BJ (cell line): ENCODE results near the gene RFX2. TPM values are rescaled to one million over a fixed set of nuclear protein-coding genes. Genes with fewer than 3 reads are reported as not detected.

Experiments used
- CTCF ChIA-PET: fragments of 350-600 bp; formaldehyde crosslinking; extraction: SDS; loops from one replicate; lab custom pipeline; 2021; ENCODE audit warnings: antibody characterized with exemption, inconsistent platforms; lab: Yijun Ruan, JAX
- POLR2A ChIA-PET: fragments of 300-600 bp; sonication (Branson Sonifier 250); formaldehyde crosslinking; extraction: SDS; loops from one replicate; lab custom pipeline; 2021; ENCODE audit warnings: antibody characterized with exemption; lab: Charles Lee
- DNase-seq: peaks from one replicate; pipeline ENCODE4 v3.0.0-alpha.2; 2011; ENCODE audit warnings: low read depth
- H3K27me3 ChIP-seq: 2 replicates; pipeline ENCODE4 v1.6.0; 2011; ENCODE audit warnings: low read length; ENCODE audit not compliant: control insufficient read depth, insufficient read depth
- H3K36me3 ChIP-seq: 2 replicates; pipeline ENCODE4 v1.5.1; 2011; ENCODE audit warnings: low read length; ENCODE audit not compliant: control insufficient read depth, insufficient read depth
- H3K4me3 ChIP-seq: 2 replicates; pipeline ENCODE4 v1.5.1; 2011; ENCODE audit warnings: low read depth, mild to moderate bottlenecking, control low read depth, low read length
- CTCF ChIP-seq: IDR thresholded peaks from 2 replicates; pipeline ENCODE4 v1.5.1; 2011; ENCODE audit warnings: low read depth, mild to moderate bottlenecking, control low read depth, inconsistent platforms, low read length, moderate library complexity; ENCODE audit not compliant: insufficient read depth
- polyA plus RNA-seq: library from polyadenylated mRNA; depleted of rRNA; stranded (reverse); fragments of >200 nt; gene quantifications from 2 replicates; pipeline ENCODE4 v1.2.3, GENCODE V29; 2011

The RFX2 gene
- polyA plus RNA-seq, 1 experiment: 5.7 TPM

- ChIA-PET POLR2A (no interaction called here), CTCF (interaction anchor here (2.2 to 2.7 kb wide), 5 partner anchors 11 to 220 kb away, joined by 9 to 33 read pairs (median 17); no protein-coding TSS in a partner anchor)
- DNase-seq: no peak
- no peaks in the 10 kb centered on the region for H3K27me3 ChIP-seq
- no peak for TF ChIP-seq CTCF
- H3K36me3 ChIP-seq: peaks cover 1% of the 10 kb centered on the region
- H3K4me3 ChIP-seq: no peak overlapping the region
These were observed 86.4 kb downstream of the RFX2 start for GRCh38 chr19:6023936-6024335.

DNA sequence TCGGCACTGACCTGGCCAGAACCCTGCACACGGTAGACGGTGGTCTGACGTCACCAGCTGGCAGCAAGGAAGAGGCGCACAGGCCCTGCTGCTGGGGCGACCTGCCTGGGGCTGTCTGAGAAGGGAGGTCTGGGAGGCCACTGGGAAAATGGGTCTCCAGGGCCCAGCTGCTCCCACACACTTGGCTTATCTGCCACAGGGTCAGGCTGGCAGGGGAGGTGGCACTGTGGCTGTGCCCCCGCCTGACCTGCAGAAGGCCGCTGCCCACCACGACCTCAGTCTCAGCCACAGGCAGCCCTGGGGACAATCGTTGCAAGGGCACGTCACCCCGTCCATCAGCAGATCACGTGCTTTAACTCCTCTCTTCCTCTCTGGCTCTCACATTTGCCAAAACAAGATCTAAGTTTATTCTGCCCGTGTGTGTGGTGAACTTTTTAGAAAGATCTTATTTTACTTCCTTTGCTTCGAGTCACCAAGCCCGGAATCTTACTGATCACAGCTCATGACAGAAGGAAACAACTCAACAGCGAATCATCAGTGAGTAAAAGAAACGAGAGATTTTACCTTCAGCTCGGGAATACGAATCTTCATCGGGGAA is 87.1 kb downstream of the RFX2 start:
- no peak for DNase-seq
- Histone ChIP-seq H3K4me3 (no peak overlapping the region), H3K36me3 (peaks cover 1% of the 10 kb centered on the region), H3K27me3 (no peaks in the 10 kb centered on the region)
- TF ChIP-seq CTCF: no peak
- POLR2A ChIA-PET: interaction anchor here (0.6 kb wide), 1 partner anchor 130 kb away, joined by 3 read pairs; no protein-coding TSS in a partner anchor
- CTCF ChIA-PET: interaction anchor here (0.6 to 2.7 kb wide), 25 partner anchors 9 to 219 kb away, joined by 3 to 33 read pairs (median 6); partner anchors contain the start of gene NDUFA11

DNA sequence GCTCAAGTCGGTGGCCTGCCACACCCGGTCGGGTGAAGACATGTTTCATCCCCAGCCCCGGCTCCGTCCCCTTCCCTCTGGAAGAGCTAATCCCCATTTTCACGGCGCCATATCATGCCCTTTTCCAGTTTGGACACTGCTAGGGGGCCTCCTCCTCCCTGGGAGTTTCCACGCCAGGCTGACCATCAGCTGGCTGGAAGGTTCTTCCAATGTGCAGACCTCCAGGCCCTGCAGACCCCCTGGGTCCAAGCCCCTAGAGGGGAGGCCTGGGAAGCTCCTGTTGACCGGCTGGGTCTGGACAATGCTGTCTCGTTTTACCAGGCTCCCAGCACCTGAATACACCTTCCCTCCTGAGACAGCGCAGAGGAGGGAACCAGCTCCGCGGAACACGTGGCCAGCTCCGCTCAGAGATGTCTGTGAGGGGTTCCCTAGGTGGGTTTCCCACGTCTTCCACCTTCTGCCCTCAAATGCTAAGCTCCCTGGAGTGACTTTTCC is 87.7 kb downstream of the RFX2 start:
- H3K27me3 ChIP-seq: no peaks in the 10 kb centered on the region
- ChIA-PET CTCF (interaction anchor here (0.6 to 2.7 kb wide), 29 partner anchors 9 to 246 kb away, joined by 3 to 33 read pairs (median 5); partner anchors contain the start of gene NDUFA11), POLR2A (interaction anchor here (0.6 kb wide), 1 partner anchor 130 kb away, joined by 3 read pairs; no protein-coding TSS in a partner anchor)
- peaks cover 1% of the 10 kb centered on the region for H3K36me3 ChIP-seq
- no peak overlapping the region for H3K4me3 ChIP-seq
- TF ChIP-seq CTCF: no peak
- DNase-seq: no peak

DNA sequence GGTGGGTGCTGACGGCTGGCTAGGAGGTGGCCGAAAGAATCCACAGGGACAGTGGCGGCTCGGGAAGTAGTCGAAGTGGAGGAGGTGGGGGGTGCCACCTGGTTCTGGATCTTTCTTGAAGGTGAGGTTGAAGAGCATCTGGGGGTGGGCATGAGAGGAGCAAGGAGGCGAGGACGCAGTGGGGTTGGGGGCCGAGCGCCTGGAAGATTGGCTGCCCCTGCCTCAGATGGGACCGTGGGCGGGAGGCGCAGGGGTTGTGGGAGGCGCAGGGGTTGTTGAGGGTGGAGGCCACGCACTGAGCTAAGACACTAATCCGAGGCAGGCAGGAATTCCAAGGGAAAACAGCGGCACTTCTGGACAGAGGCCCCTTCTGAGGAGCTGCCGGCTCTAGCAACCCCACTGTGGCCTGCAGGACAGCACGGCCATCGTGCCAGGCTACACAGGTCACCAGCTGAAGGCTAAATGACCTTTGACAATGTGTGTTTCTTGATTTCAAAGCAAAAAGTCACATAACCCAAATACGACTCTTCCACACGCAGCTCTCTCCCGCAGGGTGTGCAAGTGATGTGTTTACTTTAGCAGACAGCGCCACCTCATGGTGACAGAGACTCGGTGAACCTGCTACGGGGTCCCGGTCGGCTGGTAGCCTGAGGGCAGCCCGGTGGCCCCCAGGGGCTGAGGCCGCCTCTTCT is 88.3 kb downstream of the RFX2 start:
- Histone ChIP-seq H3K4me3 (no peak overlapping the region), H3K27me3 (no peaks in the 10 kb centered on the region), H3K36me3 (peaks cover 1% of the 10 kb centered on the region; the same call in 1 of the 2 replicates)
- peak; percentile 75 for TF ChIP-seq CTCF
- DNase-seq: no peak
- POLR2A ChIA-PET: no interaction called here
- CTCF ChIA-PET: interaction anchor here (0.7 to 2.7 kb wide), 27 partner anchors 9 to 245 kb away, joined by 3 to 33 read pairs (median 6); no protein-coding TSS in a partner anchor
